Natural killer cell (primary cell): ENCODE data around the gene CDK4. TPM values are rescaled to one million over a fixed set of nuclear protein-coding genes. Genes with fewer than 3 reads are reported as not detected.
A peak's percentile ranks its signal among the peaks of the same experiment; 100 is the strongest.

ENCODE experiments used
- ATAC-seq, 3 donors: fragments of 150-1000 bp in 2 of 3; fragments of 200-7000 bp in 1 of 3; cut with Tn5 transposase; 1 replicate in 1 of 3; 2 replicates in 2 of 3; pipeline ENCODE4 v1.10.0; 2021; ENCODE audit warnings: mild to moderate bottlenecking in 2 of 3, moderate library complexity in 2 of 3
- DNase-seq, 2 donors: peaks; one replicate each; pipeline versions ENCODE4 v3.0.0 to v3.0.0-alpha.2; 2013 to 2021; ENCODE audit warnings: mixed read lengths in 1 of 2
- H3K27ac ChIP-seq: one replicate; pipeline ENCODE4 v1.5.1; 2013; ENCODE audit warnings: mild to moderate bottlenecking, low read length
- H3K27me3 ChIP-seq: one replicate; pipeline ENCODE4 v1.6.1; 2013; ENCODE audit warnings: low read length; ENCODE audit not compliant: control insufficient read depth, insufficient read depth
- H3K36me3 ChIP-seq: one replicate; pipeline ENCODE4 v1.6.1; 2013; ENCODE audit warnings: low read length; ENCODE audit not compliant: control insufficient read depth, insufficient read depth
- H3K4me1 ChIP-seq: one replicate; pipeline ENCODE4 v1.6.1; 2013; ENCODE audit warnings: low read length; ENCODE audit not compliant: control insufficient read depth, insufficient read depth
- H3K4me3 ChIP-seq: one replicate; pipeline ENCODE4 v1.5.1; 2013; ENCODE audit warnings: low read length
- H3K9me3 ChIP-seq: one replicate; pipeline ENCODE4 v1.6.1; 2013; ENCODE audit warnings: low read length; ENCODE audit not compliant: control insufficient read depth, insufficient read depth
- H3K27ac Mint-ChIP-seq, 2 donors: one replicate each; pipeline ENCODE4 v1.8.0; 2022; ENCODE audit warnings: mild to moderate bottlenecking in 2 of 2, mixed read lengths in 2 of 2, moderate library complexity in 1 of 2
- H3K27me3 Mint-ChIP-seq, 2 donors: one replicate each; pipeline ENCODE4 v1.8.0; 2022; ENCODE audit warnings: low read depth in 2 of 2, mixed read lengths in 2 of 2
- H3K36me3 Mint-ChIP-seq: one replicate; pipeline ENCODE4 v1.8.0; 2022; ENCODE audit warnings: mixed read lengths
- H3K4me1 Mint-ChIP-seq, 2 donors: one replicate each; pipeline ENCODE4 v1.8.0; 2022; ENCODE audit warnings: mixed read lengths in 2 of 2
- H3K4me3 Mint-ChIP-seq: one replicate; pipeline ENCODE4 v1.8.0; 2022; ENCODE audit warnings: mild to moderate bottlenecking, moderate library complexity, mixed read lengths
- H3K9me3 Mint-ChIP-seq, 2 donors: one replicate each; pipeline ENCODE4 v1.8.0; 2022; ENCODE audit warnings: mixed read lengths in 2 of 2
- CTCF ChIP-seq: fragments of 200-600 bp; IDR thresholded peaks from one replicate; pipeline ENCODE4 v1.8.0; 2022; ENCODE audit warnings: antibody characterized with exemption
- WGBS: methylation state at CpG from one replicate; pipeline ENCODE4 v1.1.7; 2013; ENCODE audit warnings: missing lambda C conversion rate; ENCODE audit not compliant: insufficient coverage; 5-methylcytosine and 5-hydroxymethylcytosine counted together
- intact Hi-C: fragments of 100-400 bp; cut with micrococcal nuclease; formaldehyde crosslinking; loops from one replicate; pipeline ENCODE4 v1.14.2; 2022
- total RNA-seq, 4 donors: library from RNA; stranded (reverse); fragments of 120-200 nt in 1 of 4; gene quantifications; one replicate each; pipeline versions ENCODE4 v1.2.3 to v1.2.4, GENCODE V29; 2013 to 2022

The CDK4 gene
- total RNA-seq, 3 donors from 2014 or later (not counting 1 experiment from before 2014, with no cell fraction given), result 30.7 to 39.5 (median 37.7) TPM

- no peak for TF ChIP-seq CTCF
- Mint-ChIP-seq H3K9me3 (no peaks in the 10 kb centered on the region), H3K27me3 (peaks cover 8 to 14% of the 10 kb centered on the region in 2 donors), H3K4me3 (no peak overlapping the region), H3K27ac (no peak overlapping the region), H3K36me3 (no peaks in the 10 kb centered on the region), H3K4me1 (peaks cover 27 to 37% of the 10 kb centered on the region in 2 donors)
- DNase-seq (no peak), ATAC-seq (no peak)
- no peaks in the 10 kb centered on the region for H3K9me3 ChIP-seq
- no peak overlapping the region for H3K4me3 ChIP-seq
- peaks cover 25% of the 10 kb centered on the region for H3K4me1 ChIP-seq
- H3K36me3 ChIP-seq, result peaks cover 12% of the 10 kb centered on the region
- H3K27me3 ChIP-seq, result peaks cover 5% of the 10 kb centered on the region
- intact Hi-C loops, result no loop called here
- no peak overlapping the region for H3K27ac ChIP-seq
- 97% methylated on average over 23 of the region's 25 CpGs for whole genome bisulfite sequencing
Observed at GRCh38 chr12:57758552-57759359, 6.6 kb upstream of the CDK4 start.

GRCh38 chr12:57757771-57758170, 5.7 kb upstream of the CDK4 start:
- Mint-ChIP-seq H3K4me1 (peaks cover 35 to 46% of the 10 kb centered on the region in 2 donors), H3K4me3 (peak overlapping the region; percentile 35), H3K9me3 (no peaks in the 10 kb centered on the region), H3K27ac (no peak overlapping the region), H3K36me3 (no peaks in the 10 kb centered on the region), H3K27me3 (peaks cover 0 to 4% of the 10 kb centered on the region in 2 donors)
- Histone ChIP-seq H3K4me1 (peaks cover 27% of the 10 kb centered on the region), H3K27me3 (no peaks in the 10 kb centered on the region), H3K9me3 (no peaks in the 10 kb centered on the region), H3K4me3 (no peak overlapping the region), H3K27ac (no peak overlapping the region), H3K36me3 (peaks cover 12% of the 10 kb centered on the region)
- intact Hi-C loops, result loop anchor here (2.0 kb wide), 1 partner anchor 147 kb away; no protein-coding TSS in a partner anchor
- ATAC-seq, result no peak
- DNase-seq, result no peak
- TF ChIP-seq CTCF, result no peak
- 97% methylated on average over 3 of the region's 4 CpGs for WGBS

- Histone ChIP-seq H3K9me3 (no peaks in the 10 kb centered on the region), H3K36me3 (peaks cover 12% of the 10 kb centered on the region), H3K4me3 (peak overlapping the region; percentile 50), H3K4me1 (peaks cover 35% of the 10 kb centered on the region), H3K27me3 (no peaks in the 10 kb centered on the region), H3K27ac (peak overlapping the region; percentile 28)
- Mint-ChIP-seq H3K9me3 (no peaks in the 10 kb centered on the region), H3K27ac (peak overlapping the region; percentile 67 to 85), H3K36me3 (no peaks in the 10 kb centered on the region), H3K4me1 (peaks cover 43 to 54% of the 10 kb centered on the region in 2 donors), H3K27me3 (no peaks in the 10 kb centered on the region), H3K4me3 (peak overlapping the region; percentile 91)
- WGBS, result 40% methylated on average over 17 of the region's 22 CpGs
- intact Hi-C loops, result loop anchor here (1.0 to 2.0 kb wide), 2 partner anchors 26 to 148 kb away; partner anchors contain the start of gene TSFM
- peak; percentile 55 to 87 for DNase-seq
- peak; percentile 77 for TF ChIP-seq CTCF
- peak in 2 of 3 donors; percentile 11 to 16 for ATAC-seq
Observed at GRCh38 chr12:57756406-57757341, 4.6 kb upstream of the CDK4 start.
